ENCODE results near the gene CYP24A1. TPM values are rescaled to one million over a fixed set of nuclear protein-coding genes. Genes with fewer than 3 reads are reported as not detected.

CYP24A1 gene
- total and polyA plus RNA-seq, 2 donors: 2.2 to 2.6 TPM

- Histone ChIP-seq H3K27ac (ENCODE audit: low read depth) (no peak overlapping the region), H3K4me3 (ENCODE audit: low read depth, low read length) (peak overlapping the region; percentile 25), H3K36me3 (ENCODE audit: insufficient read depth) (no peaks in the 10 kb centered on the region), H3K4me1 (ENCODE audit: insufficient read depth) (no peaks in the 10 kb centered on the region)
- DNase-seq (ENCODE audit: extremely low spot score): no peak
- 16% methylated on average over 18 of the region's 18 CpGs for WGBS
Observed at GRCh38 chr20:54174457-54175175, 830 bp upstream of the CYP24A1 start.

DNA sequence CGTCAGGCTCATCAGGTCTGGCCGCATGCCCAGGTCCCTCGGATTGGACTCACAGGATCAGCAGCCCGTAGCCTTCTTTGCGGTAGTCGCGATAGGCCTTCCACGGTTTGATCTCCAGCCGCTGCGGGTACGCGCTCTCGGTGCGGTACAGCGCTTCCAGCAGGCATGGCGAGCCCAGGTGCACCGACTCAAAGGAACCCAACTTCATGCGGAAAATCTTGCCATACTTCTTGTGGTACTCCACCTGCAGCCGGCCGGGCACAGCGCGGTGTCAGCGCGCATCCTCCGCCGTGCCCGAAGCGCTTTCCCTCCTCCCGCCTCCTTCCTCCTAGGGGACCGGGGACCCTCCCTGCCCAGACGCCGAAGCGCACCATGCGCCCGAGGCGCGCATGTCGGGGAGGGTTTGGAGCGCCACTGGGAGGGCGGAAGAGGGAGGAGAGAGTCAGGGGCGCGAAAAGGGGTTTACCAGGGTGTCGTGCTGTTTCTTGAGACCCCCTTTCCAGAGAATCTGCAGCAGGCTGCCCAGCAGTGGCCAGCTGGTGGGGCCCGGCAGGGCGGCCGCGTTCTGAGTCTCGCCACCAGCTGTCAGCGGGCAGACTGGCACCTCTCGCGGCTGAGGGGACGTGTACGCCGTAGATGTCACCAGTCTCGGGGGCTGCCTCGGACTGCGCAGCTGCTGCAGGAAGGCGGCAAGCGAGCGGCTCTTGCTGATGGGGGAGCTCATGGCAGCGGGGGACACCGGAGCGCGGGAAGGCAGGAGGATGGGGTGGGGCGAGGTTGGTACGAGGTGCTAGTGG lies 732 bp downstream of the CYP24A1 start:
- Histone ChIP-seq H3K36me3 (ENCODE audit: insufficient read depth) (no peaks in the 10 kb centered on the region), H3K4me3 (ENCODE audit: low read depth, low read length) (peak overlapping the region; percentile 25), H3K4me1 (ENCODE audit: insufficient read depth) (no peaks in the 10 kb centered on the region), H3K27ac (ENCODE audit: low read depth) (no peak overlapping the region)
- WGBS: 1% methylated on average over 66 of the region's 66 CpGs
- DNase-seq (ENCODE audit: extremely low spot score): no peak

GRCh38 chr20:54172532-54172855 lies 1.3 kb downstream of the CYP24A1 start:
- 9% methylated on average over 12 of the region's 12 CpGs for WGBS
- DNase-seq (ENCODE audit: extremely low spot score): no peak
- H3K4me3 ChIP-seq (ENCODE audit: low read depth, low read length): no peak overlapping the region
- H3K36me3 ChIP-seq (ENCODE audit: insufficient read depth): no peaks in the 10 kb centered on the region
- H3K4me1 ChIP-seq (ENCODE audit: insufficient read depth): no peaks in the 10 kb centered on the region
- no peak overlapping the region for H3K27ac ChIP-seq (ENCODE audit: low read depth)

DNA sequence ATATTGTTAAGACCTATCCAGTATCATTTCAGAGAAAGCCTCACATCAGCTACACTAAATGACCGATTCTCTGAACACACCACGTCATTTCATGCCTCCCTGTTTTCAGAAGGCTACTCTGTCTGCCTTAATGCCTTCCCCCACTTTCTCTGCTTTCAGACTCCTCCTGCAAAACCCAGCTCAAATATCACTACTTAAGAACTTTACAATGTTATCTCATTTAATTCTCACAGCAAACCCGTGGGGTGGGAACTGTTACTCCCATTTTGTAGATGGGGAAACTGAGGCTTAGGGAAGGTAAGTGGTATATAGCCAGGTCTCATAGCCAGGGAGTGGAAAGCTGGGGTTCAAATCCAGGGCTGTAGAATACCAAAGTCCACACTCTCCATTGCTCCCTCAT lies 2.8 kb downstream of the CYP24A1 start:
- no peaks in the 10 kb centered on the region for H3K4me1 ChIP-seq (ENCODE audit: insufficient read depth)
- no peak overlapping the region for H3K4me3 ChIP-seq (ENCODE audit: low read depth, low read length)
- WGBS: 47% methylated on average over 3 of the region's 3 CpGs
- no peaks in the 10 kb centered on the region for H3K36me3 ChIP-seq (ENCODE audit: insufficient read depth)
- no peak overlapping the region for H3K27ac ChIP-seq (ENCODE audit: low read depth)
- DNase-seq (ENCODE audit: extremely low spot score): no peak

DNA sequence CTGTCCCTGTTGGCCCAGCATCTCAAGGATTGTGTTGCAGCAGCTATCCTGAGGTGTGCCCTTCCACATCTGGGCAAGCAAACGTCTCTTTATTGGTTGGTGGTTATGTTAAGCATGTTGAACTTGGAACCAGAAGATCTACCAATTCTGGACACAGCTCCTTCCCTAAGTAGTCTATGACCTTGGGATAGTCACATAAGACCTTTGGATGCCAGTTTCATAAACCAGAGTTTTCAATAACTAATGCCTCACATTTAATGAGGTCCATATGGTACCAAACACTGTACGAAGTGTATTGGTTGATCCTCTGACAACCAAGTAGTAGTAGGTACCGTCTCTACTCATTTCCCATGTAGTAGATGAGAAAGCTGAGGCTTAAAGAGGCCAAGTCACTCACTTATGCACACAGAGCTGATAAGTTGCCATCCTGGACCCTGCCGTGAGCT lies 3.7 kb downstream of the CYP24A1 start:
- no peak overlapping the region for H3K27ac ChIP-seq (ENCODE audit: low read depth)
- no peaks in the 10 kb centered on the region for H3K36me3 ChIP-seq (ENCODE audit: insufficient read depth)
- H3K4me1 ChIP-seq (ENCODE audit: insufficient read depth): no peaks in the 10 kb centered on the region
- H3K4me3 ChIP-seq (ENCODE audit: low read depth, low read length): no peak overlapping the region
- 48% methylated on average over 4 of the region's 4 CpGs for WGBS
- DNase-seq (ENCODE audit: extremely low spot score): no peak

GRCh38 chr20:54168961-54169862 lies 4.6 kb downstream of the CYP24A1 start:
- no peak for DNase-seq (ENCODE audit: extremely low spot score)
- H3K36me3 ChIP-seq (ENCODE audit: insufficient read depth): no peaks in the 10 kb centered on the region
- no peaks in the 10 kb centered on the region for H3K4me1 ChIP-seq (ENCODE audit: insufficient read depth)
- H3K27ac ChIP-seq (ENCODE audit: low read depth): no peak overlapping the region
- no peak overlapping the region for H3K4me3 ChIP-seq (ENCODE audit: low read depth, low read length)
- 59% methylated on average over 14 of the region's 14 CpGs for WGBS

- Histone ChIP-seq H3K4me3 (ENCODE audit: low read depth, low read length) (no peak overlapping the region), H3K36me3 (ENCODE audit: insufficient read depth) (no peaks in the 10 kb centered on the region), H3K27ac (ENCODE audit: low read depth) (no peak overlapping the region), H3K4me1 (ENCODE audit: insufficient read depth) (no peaks in the 10 kb centered on the region)
- DNase-seq (ENCODE audit: extremely low spot score): no peak
- 60% methylated on average over 11 of the region's 11 CpGs for WGBS
Observed at GRCh38 chr20:54167909-54168872, 5.6 kb downstream of the CYP24A1 start.

DNA sequence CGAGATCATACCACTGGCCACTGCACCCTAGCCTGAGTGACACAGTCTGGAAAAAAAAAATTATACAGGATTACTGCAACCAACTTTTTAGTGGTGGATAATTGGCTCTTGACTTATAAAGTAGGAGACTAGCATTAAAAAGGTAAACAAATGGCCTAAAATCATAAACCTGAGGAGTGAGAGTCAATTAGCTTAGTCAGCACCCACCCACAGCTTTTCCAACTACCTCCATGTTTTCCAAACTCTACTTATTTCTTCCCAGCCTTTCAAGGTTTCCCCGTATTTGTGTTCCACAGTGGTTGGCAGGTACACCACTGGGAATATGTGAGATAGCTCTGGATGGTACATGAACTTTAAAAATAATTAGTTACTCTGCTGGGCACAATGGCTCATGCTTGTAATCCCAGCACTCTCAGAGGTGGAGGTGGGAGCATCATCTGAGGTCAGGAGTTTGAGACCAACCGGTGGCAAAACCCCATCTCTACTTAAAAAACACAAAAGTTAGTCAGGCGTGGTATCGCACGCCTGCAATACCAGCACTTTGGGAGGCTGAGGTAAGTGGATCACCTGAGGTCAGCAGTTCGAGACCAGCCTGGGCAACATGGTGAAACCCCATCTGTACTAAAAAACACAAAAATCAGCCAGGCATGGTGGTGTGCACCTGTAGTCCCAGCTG lies 6.7 kb downstream of the CYP24A1 start:
- DNase-seq (ENCODE audit: extremely low spot score): no peak
- no peaks in the 10 kb centered on the region for H3K36me3 ChIP-seq (ENCODE audit: insufficient read depth)
- no peak overlapping the region for H3K4me3 ChIP-seq (ENCODE audit: low read depth, low read length)
- 91% methylated on average over 7 of the region's 7 CpGs for WGBS
- no peaks in the 10 kb centered on the region for H3K4me1 ChIP-seq (ENCODE audit: insufficient read depth)
- no peak overlapping the region for H3K27ac ChIP-seq (ENCODE audit: low read depth)

- Histone ChIP-seq H3K4me3 (ENCODE audit: low read depth, low read length) (no peak overlapping the region), H3K4me1 (ENCODE audit: insufficient read depth) (no peaks in the 10 kb centered on the region), H3K36me3 (ENCODE audit: insufficient read depth) (no peaks in the 10 kb centered on the region), H3K27ac (ENCODE audit: low read depth) (no peak overlapping the region)
- no peak for DNase-seq (ENCODE audit: extremely low spot score)
- WGBS: 56% methylated on average over 2 of the region's 2 CpGs
Observed at GRCh38 chr20:54165803-54166202, 8.0 kb downstream of the CYP24A1 start.

DNA sequence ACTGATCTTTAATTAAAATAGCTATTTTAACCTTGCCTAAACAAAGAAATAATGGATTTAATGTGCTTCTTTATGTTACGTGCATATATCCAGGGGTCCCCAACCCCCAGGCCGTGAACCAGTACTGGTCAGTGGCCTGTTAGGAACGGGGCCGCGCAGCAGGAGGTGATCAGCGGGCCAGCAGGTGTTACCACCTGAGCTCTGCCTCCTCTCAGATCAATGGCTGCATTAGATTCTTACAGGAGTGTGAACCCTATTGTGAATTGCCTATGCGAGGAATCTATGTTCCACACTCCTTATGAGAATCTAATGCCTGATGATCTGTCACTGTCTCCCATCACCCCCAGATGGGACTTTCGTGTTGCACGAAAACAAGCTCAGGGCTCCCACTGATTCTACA lies 8.8 kb downstream of the CYP24A1 start:
- DNase-seq (ENCODE audit: extremely low spot score): no peak
- no peak overlapping the region for H3K4me3 ChIP-seq (ENCODE audit: low read depth, low read length)
- 94% methylated on average over 9 of the region's 9 CpGs for WGBS
- no peaks in the 10 kb centered on the region for H3K4me1 ChIP-seq (ENCODE audit: insufficient read depth)
- no peaks in the 10 kb centered on the region for H3K36me3 ChIP-seq (ENCODE audit: insufficient read depth)
- H3K27ac ChIP-seq (ENCODE audit: low read depth): no peak overlapping the region

DNA sequence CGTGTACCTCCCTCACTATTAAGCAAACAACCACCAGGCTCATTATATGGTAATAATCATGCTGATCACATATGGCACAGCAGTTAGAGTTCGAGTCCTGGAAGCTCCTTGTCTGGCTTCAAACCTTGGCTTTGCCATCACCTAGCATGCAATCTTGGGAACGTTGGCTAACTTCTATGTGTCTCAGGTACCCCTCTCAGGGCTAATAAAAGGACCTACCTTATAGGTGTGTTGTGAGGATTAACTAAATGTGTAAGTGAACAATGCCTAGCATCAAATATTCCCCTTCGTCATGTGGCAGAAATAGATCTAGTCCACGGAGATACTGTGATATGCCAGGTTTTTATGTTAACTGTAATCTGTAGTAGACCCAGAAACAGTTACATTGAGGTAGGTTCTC lies 10.4 kb downstream of the CYP24A1 start:
- Histone ChIP-seq H3K4me1 (ENCODE audit: insufficient read depth) (no peaks in the 10 kb centered on the region), H3K27ac (ENCODE audit: low read depth) (no peak overlapping the region), H3K36me3 (ENCODE audit: insufficient read depth) (peaks cover 2% of the 10 kb centered on the region), H3K4me3 (ENCODE audit: low read depth, low read length) (no peak overlapping the region)
- no peak for DNase-seq (ENCODE audit: extremely low spot score)
- WGBS: 88% methylated on average over 5 of the region's 5 CpGs

- 53% methylated on average over 16 of the region's 16 CpGs for WGBS
- H3K4me3 ChIP-seq (ENCODE audit: low read depth, low read length): no peak overlapping the region
- no peaks in the 10 kb centered on the region for H3K4me1 ChIP-seq (ENCODE audit: insufficient read depth)
- no peak for DNase-seq (ENCODE audit: extremely low spot score)
- no peak overlapping the region for H3K27ac ChIP-seq (ENCODE audit: low read depth)
- peaks cover 3% of the 10 kb centered on the region for H3K36me3 ChIP-seq (ENCODE audit: insufficient read depth)
Observed at GRCh38 chr20:54162378-54163009, 11.3 kb downstream of the CYP24A1 start.
